ENCODE results near the gene SYNE3.

- TF ChIP-seq CTCF (conservative IDR thresholded peaks at IDR 0.05) (no peak), EZH2 (IDR thresholded peaks at IDR 0.05; ENCODE audit: low read depth) (no peak)
Observed at GRCh38 chr14:95500772-95501401, 15.6 kb downstream of the SYNE3 start.
